ENCODE results near the gene OCA2.

Gene OCA2

DNA sequence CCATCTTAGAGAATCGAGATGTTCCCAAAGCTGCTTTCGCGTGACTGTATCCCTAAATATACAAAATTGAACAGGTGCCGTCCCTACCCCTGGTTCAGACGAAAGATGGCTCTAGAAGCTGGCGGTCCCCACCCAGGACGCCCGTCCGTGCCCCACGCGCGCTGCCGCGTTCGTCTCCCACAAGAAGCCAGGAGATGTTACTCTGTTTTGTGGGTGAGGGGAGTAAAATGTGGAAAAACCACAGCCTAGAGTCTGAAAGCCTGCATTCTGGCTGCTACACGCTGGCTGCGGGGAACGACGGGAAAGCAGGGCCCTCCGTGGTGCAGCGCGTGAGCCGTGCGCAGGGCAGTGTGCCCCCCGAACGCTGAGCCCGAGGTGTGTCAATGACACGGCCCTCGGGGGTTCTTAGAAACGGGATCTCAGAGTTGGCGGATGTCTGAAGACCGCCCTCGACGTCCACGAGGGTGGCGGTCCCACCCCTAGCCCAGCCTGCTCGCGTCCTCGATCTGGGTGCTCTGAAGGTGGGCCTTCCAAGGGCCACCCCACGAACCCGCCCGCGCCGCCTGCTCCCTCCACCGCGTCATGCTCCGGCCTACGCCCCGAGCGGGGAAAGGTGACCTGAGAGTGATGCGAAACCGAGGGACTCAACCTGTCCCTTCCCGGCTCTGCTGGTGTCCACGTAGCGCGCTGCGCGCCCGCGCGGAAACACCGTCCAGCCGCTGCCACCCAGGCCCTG lies 95.6 kb downstream of the OCA2 start:
- DNase-seq (ENCODE audit: low read depth in 1 of 2, low spot score in 1 of 2): no peak
- H3K27ac ChIP-seq (replicated peaks): no peak overlapping the region
- H3K4me3 ChIP-seq (replicated peaks; ENCODE audit: insufficient read depth, low read length): no peak overlapping the region
- TF ChIP-seq, protein P1, sequence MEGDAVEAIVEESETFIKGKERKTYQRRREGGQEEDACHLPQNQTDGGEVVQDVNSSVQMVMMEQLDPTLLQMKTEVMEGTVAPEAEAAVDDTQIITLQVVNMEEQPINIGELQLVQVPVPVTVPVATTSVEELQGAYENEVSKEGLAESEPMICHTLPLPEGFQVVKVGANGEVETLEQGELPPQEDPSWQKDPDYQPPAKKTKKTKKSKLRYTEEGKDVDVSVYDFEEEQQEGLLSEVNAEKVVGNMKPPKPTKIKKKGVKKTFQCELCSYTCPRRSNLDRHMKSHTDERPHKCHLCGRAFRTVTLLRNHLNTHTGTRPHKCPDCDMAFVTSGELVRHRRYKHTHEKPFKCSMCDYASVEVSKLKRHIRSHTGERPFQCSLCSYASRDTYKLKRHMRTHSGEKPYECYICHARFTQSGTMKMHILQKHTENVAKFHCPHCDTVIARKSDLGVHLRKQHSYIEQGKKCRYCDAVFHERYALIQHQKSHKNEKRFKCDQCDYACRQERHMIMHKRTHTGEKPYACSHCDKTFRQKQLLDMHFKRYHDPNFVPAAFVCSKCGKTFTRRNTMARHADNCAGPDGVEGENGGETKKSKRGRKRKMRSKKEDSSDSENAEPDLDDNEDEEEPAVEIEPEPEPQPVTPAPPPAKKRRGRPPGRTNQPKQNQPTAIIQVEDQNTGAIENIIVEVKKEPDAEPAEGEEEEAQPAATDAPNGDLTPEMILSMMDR (IDR thresholded peaks at IDR 0.05; ENCODE audit: insufficient read depth, low read length): no peak
- no peak for TF ChIP-seq SPI1 (IDR thresholded peaks at IDR 0.05; ENCODE audit: borderline replicate concordance, low read depth)
- TF ChIP-seq, protein P2, sequence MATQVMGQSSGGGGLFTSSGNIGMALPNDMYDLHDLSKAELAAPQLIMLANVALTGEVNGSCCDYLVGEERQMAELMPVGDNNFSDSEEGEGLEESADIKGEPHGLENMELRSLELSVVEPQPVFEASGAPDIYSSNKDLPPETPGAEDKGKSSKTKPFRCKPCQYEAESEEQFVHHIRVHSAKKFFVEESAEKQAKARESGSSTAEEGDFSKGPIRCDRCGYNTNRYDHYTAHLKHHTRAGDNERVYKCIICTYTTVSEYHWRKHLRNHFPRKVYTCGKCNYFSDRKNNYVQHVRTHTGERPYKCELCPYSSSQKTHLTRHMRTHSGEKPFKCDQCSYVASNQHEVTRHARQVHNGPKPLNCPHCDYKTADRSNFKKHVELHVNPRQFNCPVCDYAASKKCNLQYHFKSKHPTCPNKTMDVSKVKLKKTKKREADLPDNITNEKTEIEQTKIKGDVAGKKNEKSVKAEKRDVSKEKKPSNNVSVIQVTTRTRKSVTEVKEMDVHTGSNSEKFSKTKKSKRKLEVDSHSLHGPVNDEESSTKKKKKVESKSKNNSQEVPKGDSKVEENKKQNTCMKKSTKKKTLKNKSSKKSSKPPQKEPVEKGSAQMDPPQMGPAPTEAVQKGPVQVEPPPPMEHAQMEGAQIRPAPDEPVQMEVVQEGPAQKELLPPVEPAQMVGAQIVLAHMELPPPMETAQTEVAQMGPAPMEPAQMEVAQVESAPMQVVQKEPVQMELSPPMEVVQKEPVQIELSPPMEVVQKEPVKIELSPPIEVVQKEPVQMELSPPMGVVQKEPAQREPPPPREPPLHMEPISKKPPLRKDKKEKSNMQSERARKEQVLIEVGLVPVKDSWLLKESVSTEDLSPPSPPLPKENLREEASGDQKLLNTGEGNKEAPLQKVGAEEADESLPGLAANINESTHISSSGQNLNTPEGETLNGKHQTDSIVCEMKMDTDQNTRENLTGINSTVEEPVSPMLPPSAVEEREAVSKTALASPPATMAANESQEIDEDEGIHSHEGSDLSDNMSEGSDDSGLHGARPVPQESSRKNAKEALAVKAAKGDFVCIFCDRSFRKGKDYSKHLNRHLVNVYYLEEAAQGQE (IDR thresholded peaks at IDR 0.05; ENCODE audit: insufficient replicate concordance, low read depth): no peak
- H3K27me3 ChIP-seq (ENCODE audit: insufficient read depth, poor library complexity, severe bottlenecking): no peaks in the 10 kb centered on the region

DNA sequence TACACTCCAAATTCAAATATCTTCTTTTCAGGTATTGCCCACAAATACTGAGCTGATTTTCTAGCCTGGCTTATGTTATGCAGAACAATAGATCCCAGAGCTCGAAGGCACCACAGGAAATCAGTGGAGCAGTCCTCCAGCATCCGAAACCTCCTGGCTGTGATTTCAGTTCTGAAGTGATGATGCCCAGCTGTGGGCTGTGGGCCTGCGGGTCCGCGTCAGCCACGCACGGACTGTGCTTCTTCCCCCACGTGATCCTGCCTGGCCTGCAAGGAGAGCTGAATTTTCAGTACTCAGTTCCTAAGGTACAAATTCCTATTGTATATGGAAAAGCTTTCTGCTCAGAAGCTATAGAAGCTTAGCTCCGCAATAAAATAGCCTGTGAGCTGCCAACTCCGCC lies 96.2 kb downstream of the OCA2 start:
- TF ChIP-seq POLR2AphosphoS5 (IDR thresholded peaks at IDR 0.05; ENCODE audit: low read depth) (no peak), SPI1 (IDR thresholded peaks at IDR 0.05; ENCODE audit: borderline replicate concordance, low read depth) (no peak), GABPA (IDR thresholded peaks at IDR 0.05; ENCODE audit: low read depth) (no peak)
- TF ChIP-seq, protein P1 (IDR thresholded peaks at IDR 0.05; ENCODE audit: insufficient read depth, low read length): no peak
- TF ChIP-seq, protein P2 (IDR thresholded peaks at IDR 0.05; ENCODE audit: insufficient replicate concordance, low read depth): no peak
- no peak overlapping the region for H3K4me3 ChIP-seq (replicated peaks; ENCODE audit: insufficient read depth, low read length)

DNA sequence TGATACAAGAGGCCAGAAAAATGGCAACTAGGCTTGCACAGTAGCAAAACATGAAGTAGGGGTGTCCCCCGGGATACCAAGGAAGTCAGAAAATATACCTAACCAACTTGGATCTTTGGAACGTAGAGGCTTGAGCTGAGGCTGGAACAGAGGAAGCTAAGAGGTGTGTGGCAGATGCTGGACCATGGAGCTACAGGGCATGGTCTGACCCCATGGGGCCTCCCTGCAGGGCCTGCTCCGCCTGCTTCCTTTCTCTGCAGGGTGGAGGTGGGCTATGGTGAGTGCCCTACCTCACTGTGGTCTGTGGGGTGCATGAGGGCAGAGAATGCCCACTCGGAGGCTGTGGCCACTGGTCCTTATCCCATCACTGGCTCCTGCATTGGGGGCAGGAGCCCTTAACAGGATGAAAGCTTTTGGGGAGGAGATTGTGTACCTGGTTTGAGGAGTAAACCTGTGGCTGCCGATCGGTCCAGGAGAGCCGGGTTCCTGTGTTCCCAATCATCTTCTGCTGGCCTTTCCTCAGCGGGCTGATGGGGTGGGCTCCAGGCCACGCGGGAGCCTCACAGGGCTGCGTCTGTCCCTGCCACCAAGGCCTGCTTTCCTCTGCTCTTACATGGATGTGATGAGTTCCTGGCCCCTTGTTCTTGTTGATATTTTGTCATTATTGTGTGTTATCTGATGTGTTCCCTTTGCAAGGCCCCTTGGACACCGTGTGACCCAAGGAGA lies 96.8 kb downstream of the OCA2 start:
- Histone ChIP-seq H3K4me3 (replicated peaks; ENCODE audit: insufficient read depth, low read length) (no peak overlapping the region), H3K27me3 (ENCODE audit: insufficient read depth, poor library complexity, severe bottlenecking) (no peaks in the 10 kb centered on the region), H3K27ac (replicated peaks) (no peak overlapping the region)
- TF ChIP-seq GABPA (IDR thresholded peaks at IDR 0.05; ENCODE audit: low read depth) (no peak), SPI1 (IDR thresholded peaks at IDR 0.05; ENCODE audit: borderline replicate concordance, low read depth) (no peak), POLR2AphosphoS5 (IDR thresholded peaks at IDR 0.05; ENCODE audit: low read depth) (no peak)
- TF ChIP-seq, protein P2 (IDR thresholded peaks at IDR 0.05; ENCODE audit: insufficient replicate concordance, low read depth): no peak
- TF ChIP-seq, protein P1 (IDR thresholded peaks at IDR 0.05; ENCODE audit: insufficient read depth, low read length): no peak
- no peak for DNase-seq (ENCODE audit: low read depth in 1 of 2, low spot score in 1 of 2)

More for the DNA sequence above, 96.2 kb downstream of the OCA2 start:
- no peak for DNase-seq (ENCODE audit: low read depth in 1 of 2, low spot score in 1 of 2)
- Histone ChIP-seq H3K27ac (replicated peaks) (no peak overlapping the region), H3K27me3 (ENCODE audit: insufficient read depth, poor library complexity, severe bottlenecking) (no peaks in the 10 kb centered on the region)

Data from HL-60 (cell line).